ENCODE data around the gene SLC6A20.

The SLC6A20 gene

GRCh38 chr3:45779746-45780735 lies 16.3 kb downstream of the SLC6A20 start:
- in situ Hi-C loops (cut with MboI; ENCODE audit: low sequenced_read_pairs), result no loop called here

- in situ Hi-C loops (cut with MboI; ENCODE audit: low sequenced_read_pairs), result no loop called here
Measured at GRCh38 chr3:45778761-45779201, 17.6 kb downstream of the SLC6A20 start.

- in situ Hi-C loops (cut with MboI; ENCODE audit: low sequenced_read_pairs), result no loop called here
Measured at GRCh38 chr3:45777746-45778386, 18.5 kb downstream of the SLC6A20 start.

- in situ Hi-C loops (cut with MboI; ENCODE audit: low sequenced_read_pairs), result no loop called here
Measured at GRCh38 chr3:45777111-45777745, 19.1 kb downstream of the SLC6A20 start.

- in situ Hi-C loops (cut with MboI; ENCODE audit: low sequenced_read_pairs), result no loop called here
Measured at GRCh38 chr3:45776611-45777010, 19.7 kb downstream of the SLC6A20 start.

GRCh38 chr3:45776301-45776595 lies 20.1 kb downstream of the SLC6A20 start:
- in situ Hi-C loops (cut with MboI; ENCODE audit: low sequenced_read_pairs), result no loop called here

- in situ Hi-C loops (cut with MboI; ENCODE audit: low sequenced_read_pairs), result no loop called here
Measured at GRCh38 chr3:45775571-45776300, 20.6 kb downstream of the SLC6A20 start.

- in situ Hi-C loops (cut with MboI; ENCODE audit: low sequenced_read_pairs), result no loop called here
Measured at GRCh38 chr3:45774581-45775521, 21.5 kb downstream of the SLC6A20 start.

- in situ Hi-C loops (cut with MboI; ENCODE audit: low sequenced_read_pairs), result no loop called here
Measured at GRCh38 chr3:45773714-45774449, 22.5 kb downstream of the SLC6A20 start.

GRCh38 chr3:45773072-45773471 lies 23.3 kb downstream of the SLC6A20 start:
- in situ Hi-C loops (cut with MboI; ENCODE audit: low sequenced_read_pairs), result no loop called here

GRCh38 chr3:45772341-45773035 lies 23.8 kb downstream of the SLC6A20 start:
- in situ Hi-C loops (cut with MboI; ENCODE audit: low sequenced_read_pairs), result no loop called here

GRCh38 chr3:45771831-45772230 lies 24.5 kb downstream of the SLC6A20 start:
- in situ Hi-C loops (cut with MboI; ENCODE audit: low sequenced_read_pairs), result no loop called here

- in situ Hi-C loops (cut with MboI; ENCODE audit: low sequenced_read_pairs), result no loop called here
Measured at GRCh38 chr3:45771166-45771775, 25.1 kb downstream of the SLC6A20 start.

- in situ Hi-C loops (cut with MboI; ENCODE audit: low sequenced_read_pairs), result no loop called here
Measured at GRCh38 chr3:45765958-45766357, 30.4 kb downstream of the SLC6A20 start.

GRCh38 chr3:45765266-45765851 lies 31.0 kb downstream of the SLC6A20 start:
- in situ Hi-C loops (cut with MboI; ENCODE audit: low sequenced_read_pairs), result no loop called here

GRCh38 chr3:45763303-45763675 lies 33.0 kb downstream of the SLC6A20 start:
- in situ Hi-C loops (cut with MboI; ENCODE audit: low sequenced_read_pairs), result no loop called here

- in situ Hi-C loops (cut with MboI; ENCODE audit: low sequenced_read_pairs), result no loop called here
Measured at GRCh38 chr3:45762647-45763302, 33.6 kb downstream of the SLC6A20 start.
